ENCODE data around the gene LACTB.

The LACTB gene

GRCh38 chr15:63075015-63075983, 46.4 kb upstream of the LACTB start (continued):
- TF ChIP-seq ATF2 (tag by site-specific recombination; IDR thresholded peaks at IDR 0.05; ENCODE audit: low read depth) (no peak), ZFP69B (tag by site-specific recombination; IDR thresholded peaks at IDR 0.05) (no peak)

- no peaks in the 10 kb centered on the region for H3K9me3 ChIP-seq (ENCODE audit: control insufficient read depth, insufficient read depth, low read depth, low read length)
- H3K36me3 ChIP-seq (ENCODE audit: control insufficient read depth in 2 of 2, insufficient read depth in 1 of 2, low read length in 2 of 2) = peaks cover 0 to 4% of the 10 kb centered on the region in 2 experiments; a peak in 1 of 3 replicates
- no peak overlapping the region for H3K4me3 ChIP-seq (ENCODE audit: low read depth, low read length)
- H3K27ac ChIP-seq (ENCODE audit: extremely low read depth, low read depth, low read length) = no peak overlapping the region
- CTCF ChIA-PET = interaction anchor here (1.3 kb wide), 1 partner anchor 18 kb away, joined by 4 read pairs; no protein-coding TSS in a partner anchor
- TF ChIP-seq ZNF473 (tag by site-specific recombination; IDR thresholded peaks at IDR 0.05) (no peak), INSM2 (tag by site-specific recombination; IDR thresholded peaks at IDR 0.05) (no peak), ZNF639 (tag by site-specific recombination; IDR thresholded peaks at IDR 0.05) (no peak), ZNF155 (tag by site-specific recombination; IDR thresholded peaks at IDR 0.05) (no peak), ZEB2 (tag by site-specific recombination; IDR thresholded peaks at IDR 0.05) (no peak), ZNF768 (tag by site-specific recombination; IDR thresholded peaks at IDR 0.05) (no peak), YY2 (tag by site-specific recombination; IDR thresholded peaks at IDR 0.05) (no peak), GLIS1 (tag by site-specific recombination; IDR thresholded peaks at IDR 0.05) (no peak), REST (tag by site-specific recombination; IDR thresholded peaks at IDR 0.05) (no peak), ZFP41 (tag by site-specific recombination; IDR thresholded peaks at IDR 0.05; ENCODE audit: borderline replicate concordance) (no peak), ZNF274 (IDR thresholded peaks at IDR 0.05; ENCODE audit: low read length) (no peak), ZNF274 (tag by site-specific recombination; IDR thresholded peaks at IDR 0.05; ENCODE audit: borderline replicate concordance) (no peak), ZNF792 (tag by site-specific recombination; IDR thresholded peaks at IDR 0.05) (no peak), ZNF513 (tag by site-specific recombination; IDR thresholded peaks at IDR 0.05) (no peak), ZNF843 (tag by site-specific recombination; IDR thresholded peaks at IDR 0.05) (no peak), HOXD13 (CRISPR knock-in tag; IDR thresholded peaks at IDR 0.05; ENCODE audit: borderline replicate concordance) (no peak), ZNF416 (tag by site-specific recombination; IDR thresholded peaks at IDR 0.05) (no peak), ZNF785 (tag by site-specific recombination; IDR thresholded peaks at IDR 0.05) (no peak), ZNF610 (tag by site-specific recombination; IDR thresholded peaks at IDR 0.05; ENCODE audit: borderline replicate concordance) (no peak)
- POLR2A ChIA-PET = no interaction called here
- no peaks in the 10 kb centered on the region for H3K4me1 ChIP-seq (ENCODE audit: control insufficient read depth, insufficient read depth, low read length)
Measured at GRCh38 chr15:63075984-63076713, 45.5 kb upstream of the LACTB start.
